Left ventricle myocardium inferior (tissue), 1 donor: Measurements from ENCODE around the gene DNAJC27. TPM values are rescaled to one million over a fixed set of nuclear protein-coding genes. Genes with fewer than 3 reads are reported as not detected.
"Not testable (repeated sequence)": the region's sequence is repeated elsewhere in the genome, so short reads cannot be mapped to it uniquely, and the experiment has no call there.

ENCODE experiments used
- DNase-seq: peaks from one replicate; pipeline ENCODE4 v3.0.0-alpha.2; 2020
- H3K27ac ChIP-seq: fragments of 200-600 bp; replicated peaks from 2 replicates; pipeline ENCODE4 v1.8.0; 2021
- H3K27me3 ChIP-seq: fragments of 200-600 bp; 2 replicates; pipeline ENCODE4 v1.8.0; 2021; ENCODE audit warnings: low read depth
- H3K36me3 ChIP-seq: fragments of 200-600 bp; 2 replicates; pipeline ENCODE4 v1.8.0; 2021
- H3K4me1 ChIP-seq: fragments of 200-600 bp; 2 replicates; pipeline ENCODE4 v1.8.0; 2021
- H3K4me3 ChIP-seq: fragments of 200-600 bp; 2 replicates; pipeline ENCODE4 v1.8.0; 2021; ENCODE audit warnings: mild to moderate bottlenecking, moderate library complexity
- H3K9me3 ChIP-seq: fragments of 200-600 bp; replicated peaks from 2 replicates; pipeline ENCODE4 v1.8.0; 2021
- CTCF ChIP-seq: fragments of 200-600 bp; IDR thresholded peaks from 2 replicates; pipeline ENCODE4 v1.8.0; 2021; ENCODE audit warnings: antibody characterized with exemption, mild to moderate bottlenecking, borderline replicate concordance
- intact Hi-C: fragments of 100-400 bp; cut with micrococcal nuclease; formaldehyde crosslinking; loops from one replicate; pipeline ENCODE4 v1.11.0; 2022
- long read RNA-seq: library from polyadenylated mRNA; unstranded; transcript quantifications from one replicate; pipeline ENCODE4 v2.0.0, GENCODE V29; 2021
- total RNA-seq: library from RNA; stranded (reverse); fragmentation: NEBNext Ultra II Directional; extraction: Animal tissue kit (Norgen Biotek cat#: 25700); gene quantifications from one replicate; pipeline ENCODE4 v1.2.1, GENCODE V29; 2021
- donor health status: DM: no; HTN: yes; CAD: no; lungs with severe emphysema.

The DNAJC27 gene
- total RNA-seq, result 10.1 TPM
- long read RNA-seq, full-length matches to known transcripts, result 8 of 9 reads
- long read RNA-seq, partial matches to known transcripts, result 0 of 9 reads
- long read RNA-seq, other reads (novel, unspliced or antisense), result 1 of 9 reads

- peak within 1 kb of the TSS; percentile 88 for H3K4me3 ChIP-seq
- H3K27ac ChIP-seq, result peak within 1 kb of the TSS; percentile 99
- H3K4me1 ChIP-seq, result peaks cover 39% of the 10 kb centered on the region
- intact Hi-C loops, result loop anchor here (2.0 kb wide), 1 partner anchor 157 kb away; no protein-coding TSS in a partner anchor
- TF ChIP-seq CTCF, result no peak
- H3K27me3 ChIP-seq, result no peaks in the 10 kb centered on the region
- DNase-seq, result peak; percentile 99
- peaks cover 8% of the 10 kb centered on the region for H3K36me3 ChIP-seq
- no peaks in the 10 kb centered on the region for H3K9me3 ChIP-seq
Observed at GRCh38 chr2:24971536-24972314, at the start of gene DNAJC27. TSS of gene DNAJC27 (minus strand) at chr2:24971955. CDS start at chr2:24971904, 51 bp downstream.

GRCh38 chr2:25018681-25019080 is 46.9 kb upstream of the DNAJC27 start:
- TF ChIP-seq CTCF, result no peak
- no peak overlapping the region for H3K27ac ChIP-seq
- no peaks in the 10 kb centered on the region for H3K4me1 ChIP-seq
- H3K36me3 ChIP-seq, result no peaks in the 10 kb centered on the region
- H3K9me3 ChIP-seq, result no peaks in the 10 kb centered on the region
- H3K4me3 ChIP-seq, result no peak overlapping the region
- H3K27me3 ChIP-seq, result no peaks in the 10 kb centered on the region
- no peak for DNase-seq
- intact Hi-C loops, result no loop called here

GRCh38 chr2:25014631-25015030 is 42.9 kb upstream of the DNAJC27 start:
- H3K4me3 ChIP-seq, result no peak overlapping the region
- intact Hi-C loops, result no loop called here
- H3K27ac ChIP-seq, result no peak overlapping the region
- H3K9me3 ChIP-seq, result no peaks in the 10 kb centered on the region
- H3K36me3 ChIP-seq, result no peaks in the 10 kb centered on the region
- H3K27me3 ChIP-seq, result no peaks in the 10 kb centered on the region
- no peak for TF ChIP-seq CTCF
- no peaks in the 10 kb centered on the region for H3K4me1 ChIP-seq
- DNase-seq, result no peak

- H3K9me3 ChIP-seq, H3K27ac ChIP-seq, intact Hi-C loops, H3K36me3 ChIP-seq, H3K4me3 ChIP-seq, H3K27me3 ChIP-seq, H3K4me1 ChIP-seq, DNase-seq: not testable (repeated sequence)
Observed at GRCh38 chr2:25011342-25011741, 39.6 kb upstream of the DNAJC27 start.

- Histone ChIP-seq H3K27ac (no peak overlapping the region), H3K4me3 (no peak overlapping the region), H3K9me3 (no peaks in the 10 kb centered on the region), H3K36me3 (no peaks in the 10 kb centered on the region), H3K4me1 (no peaks in the 10 kb centered on the region), H3K27me3 (no peaks in the 10 kb centered on the region)
- DNase-seq, result no peak
- TF ChIP-seq CTCF, result no peak
- intact Hi-C loops, result no loop called here
Observed at GRCh38 chr2:25009954-25010353, 38.2 kb upstream of the DNAJC27 start.

GRCh38 chr2:25002066-25002465 is 30.3 kb upstream of the DNAJC27 start:
- Histone ChIP-seq H3K36me3 (no peaks in the 10 kb centered on the region), H3K27ac (no peak overlapping the region), H3K27me3 (no peaks in the 10 kb centered on the region), H3K4me1 (peaks cover 7% of the 10 kb centered on the region), H3K9me3 (no peaks in the 10 kb centered on the region), H3K4me3 (no peak overlapping the region)
- DNase-seq, result no peak
- intact Hi-C loops, result no loop called here
- no peak for TF ChIP-seq CTCF
